Fibroblast of skin of scalp (primary cell): ENCODE data around the gene IKZF1.

ENCODE experiments used
- DNase-seq: peaks from one replicate; pipeline ENCODE4 v3.0.0-alpha.2; 2013

IKZF1 gene

DNA sequence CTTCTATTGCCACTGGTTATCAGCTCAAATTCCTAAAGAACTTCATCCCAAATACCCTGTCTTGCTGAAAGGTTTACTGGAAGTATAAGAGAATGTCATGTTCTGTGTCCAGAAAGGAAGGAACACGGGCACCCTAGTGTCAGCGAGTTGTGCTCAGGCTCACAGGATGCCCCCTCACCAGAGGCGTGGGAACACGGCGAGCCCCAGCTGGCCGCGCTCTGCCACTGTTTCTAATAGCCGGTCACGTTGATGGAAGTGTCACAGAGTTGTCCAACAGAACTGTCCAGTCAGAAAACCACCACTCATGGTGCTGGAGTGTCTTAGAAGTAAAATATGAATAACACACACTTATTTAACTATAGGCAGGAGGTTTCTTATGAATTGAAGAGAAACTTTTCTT lies 72.8 kb downstream of the IKZF1 start:
- DNase-seq: no peak

DNA sequence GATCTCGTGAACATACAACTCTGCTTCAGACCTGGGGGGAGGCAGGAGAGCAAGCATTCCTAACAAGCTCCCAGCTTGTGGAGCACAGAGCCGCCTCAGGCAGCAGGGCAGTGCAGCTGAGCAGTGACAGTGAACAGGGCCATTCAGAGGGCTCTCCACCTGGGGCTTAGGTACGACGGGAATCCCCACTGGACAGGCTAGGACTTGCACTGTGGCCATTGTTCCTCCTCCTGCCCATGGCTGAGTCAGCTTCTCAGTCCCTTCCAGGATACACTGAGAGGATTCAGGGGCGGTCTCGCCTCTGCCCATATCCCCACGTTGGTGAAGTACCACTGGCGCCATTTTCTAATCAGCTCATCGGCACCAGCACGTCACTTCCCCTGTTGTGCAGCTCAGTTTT lies 74.6 kb downstream of the IKZF1 start:
- no peak for DNase-seq

DNA sequence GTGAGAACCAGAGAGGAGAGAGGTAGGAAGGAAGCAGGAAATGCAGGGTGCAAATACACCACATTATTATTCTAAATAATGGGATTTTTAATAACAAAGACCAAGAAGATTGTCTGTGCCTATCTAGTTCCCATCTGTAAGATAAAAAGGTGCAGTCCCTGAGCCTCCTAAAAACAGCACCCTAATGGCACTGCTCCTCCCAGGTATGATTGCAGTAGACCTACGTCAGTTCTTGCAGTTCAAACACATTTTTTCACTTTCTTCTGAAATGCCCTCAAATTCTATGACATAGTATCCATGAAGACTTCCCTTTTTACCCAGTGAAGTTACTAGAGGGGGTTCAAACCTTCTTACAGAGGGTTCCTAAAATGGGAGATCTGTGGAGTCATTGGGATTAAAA lies 75.0 kb downstream of the IKZF1 start:
- DNase-seq: no peak

DNA sequence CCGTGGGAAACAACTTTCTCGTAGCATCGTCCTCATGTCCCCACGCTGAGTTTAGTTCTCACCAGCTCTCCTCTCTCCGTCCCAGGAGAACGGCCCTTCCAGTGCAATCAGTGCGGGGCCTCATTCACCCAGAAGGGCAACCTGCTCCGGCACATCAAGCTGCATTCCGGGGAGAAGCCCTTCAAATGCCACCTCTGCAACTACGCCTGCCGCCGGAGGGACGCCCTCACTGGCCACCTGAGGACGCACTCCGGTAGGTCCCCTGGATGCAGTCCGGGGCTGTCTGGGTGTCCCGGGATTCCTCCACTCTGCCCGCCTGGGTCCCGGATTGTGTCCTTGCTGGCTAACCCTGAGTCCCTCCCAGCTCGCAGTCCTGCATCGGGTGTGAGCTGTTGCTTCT lies 77.9 kb downstream of the IKZF1 start:
- DNase-seq: no peak

DNA sequence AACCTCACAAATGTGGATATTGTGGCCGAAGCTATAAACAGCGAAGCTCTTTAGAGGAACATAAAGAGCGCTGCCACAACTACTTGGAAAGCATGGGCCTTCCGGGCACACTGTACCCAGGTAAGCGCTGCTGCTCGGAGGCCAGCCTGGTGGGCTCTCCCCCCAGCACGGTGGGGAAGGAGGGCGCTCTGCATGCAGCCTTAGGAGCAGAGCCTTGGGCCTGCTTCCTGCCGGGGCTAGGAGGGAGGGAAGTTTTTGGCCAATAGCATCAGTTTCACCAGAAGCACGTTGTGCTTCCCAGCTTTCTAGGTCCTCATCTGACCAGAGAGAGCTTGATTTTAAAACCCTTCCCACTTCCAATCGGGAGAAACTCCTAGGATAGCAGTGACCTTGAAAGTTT lies 82.8 kb downstream of the IKZF1 start:
- no peak for DNase-seq

DNA sequence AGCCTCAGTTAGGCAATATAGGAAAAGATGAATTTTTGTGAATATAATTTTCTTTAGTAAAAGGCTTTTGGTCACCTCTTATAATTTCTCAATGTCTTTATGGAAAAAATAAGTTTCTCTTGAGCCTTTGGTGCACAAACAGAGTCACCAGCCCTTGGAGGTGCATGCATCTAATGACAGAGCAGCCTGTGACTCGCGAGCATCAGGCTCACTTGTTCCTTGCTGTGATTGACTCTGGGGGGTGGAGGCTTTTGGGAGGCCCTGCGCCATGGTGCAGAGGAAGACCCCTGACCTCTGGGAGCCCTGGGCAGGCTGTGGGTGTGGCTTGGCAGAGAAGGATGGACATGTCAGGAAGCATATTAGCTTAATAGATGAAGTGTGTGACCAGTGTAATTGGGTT lies 85.4 kb downstream of the IKZF1 start:
- no peak for DNase-seq

DNA sequence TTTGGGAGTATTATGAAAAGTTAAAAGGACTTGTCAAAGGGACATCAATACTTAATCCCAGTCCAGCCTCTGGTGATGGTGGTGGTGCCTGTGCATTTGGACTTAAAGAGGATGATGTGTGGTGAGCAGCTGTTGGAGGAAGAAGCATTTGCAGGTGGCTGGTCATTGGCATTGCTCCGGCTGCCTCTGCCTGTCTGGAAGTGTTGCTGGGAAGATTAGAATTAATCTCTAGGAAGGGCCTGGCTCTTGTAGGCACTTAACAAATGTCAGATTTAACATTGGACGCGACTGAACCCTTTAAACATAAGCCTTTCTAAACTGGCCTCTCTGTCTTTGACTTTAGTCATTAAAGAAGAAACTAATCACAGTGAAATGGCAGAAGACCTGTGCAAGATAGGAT lies 86.9 kb downstream of the IKZF1 start:
- no peak for DNase-seq

DNA sequence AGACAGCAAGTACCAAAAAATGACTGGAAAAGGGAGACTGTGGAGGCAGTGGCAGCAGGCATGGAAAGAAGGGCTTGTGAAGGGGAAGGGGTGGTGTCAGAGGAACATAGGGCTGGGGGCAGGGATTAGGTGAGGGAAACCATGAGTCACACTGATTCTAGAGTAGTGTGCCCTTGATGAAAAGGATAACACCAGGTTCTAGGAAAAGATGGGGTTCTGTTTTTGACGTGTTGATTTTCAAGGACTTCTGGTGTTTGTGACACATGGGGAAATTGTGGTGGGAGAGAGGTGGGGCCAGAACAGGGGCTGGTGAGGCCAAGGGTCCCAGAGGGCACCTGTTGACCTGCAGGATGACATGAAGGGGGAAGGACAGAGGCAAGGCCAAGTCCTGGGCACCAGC lies 88.6 kb downstream of the IKZF1 start:
- no peak for DNase-seq

DNA sequence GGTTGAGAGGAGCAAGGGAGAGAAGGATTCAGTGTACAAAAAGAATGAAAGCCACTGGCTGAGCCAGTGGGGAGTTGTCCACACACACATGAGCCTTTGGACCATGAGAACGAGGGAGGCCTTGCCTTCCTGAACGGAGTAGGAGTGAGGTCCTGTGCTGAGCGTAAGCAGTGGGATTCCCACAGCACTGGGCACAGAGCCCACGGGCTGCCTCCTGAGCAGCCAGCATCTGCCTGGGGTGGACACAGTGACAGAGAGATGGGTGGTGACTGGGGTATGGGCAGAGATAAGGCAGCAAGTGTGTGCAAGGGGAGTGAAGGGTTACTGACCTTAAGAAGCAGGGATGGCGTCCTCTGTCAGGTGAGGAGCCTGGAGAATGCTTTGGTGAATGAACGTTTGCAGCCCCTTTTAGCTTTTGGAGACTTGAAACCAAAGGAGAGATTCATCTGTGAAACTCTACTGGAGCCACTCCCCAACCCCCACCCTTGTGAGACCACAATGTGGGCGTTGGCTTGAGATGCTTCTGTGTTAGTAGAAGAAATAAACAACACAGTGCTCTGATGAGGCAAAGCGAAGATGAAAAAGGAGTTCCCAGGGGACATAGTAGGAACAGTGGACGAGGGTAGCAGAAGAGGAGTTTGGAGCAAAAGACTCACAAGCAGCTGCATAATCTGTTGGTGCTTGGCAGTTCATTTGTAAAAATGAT lies 89.2 kb downstream of the IKZF1 start:
- DNase-seq: no peak

DNA sequence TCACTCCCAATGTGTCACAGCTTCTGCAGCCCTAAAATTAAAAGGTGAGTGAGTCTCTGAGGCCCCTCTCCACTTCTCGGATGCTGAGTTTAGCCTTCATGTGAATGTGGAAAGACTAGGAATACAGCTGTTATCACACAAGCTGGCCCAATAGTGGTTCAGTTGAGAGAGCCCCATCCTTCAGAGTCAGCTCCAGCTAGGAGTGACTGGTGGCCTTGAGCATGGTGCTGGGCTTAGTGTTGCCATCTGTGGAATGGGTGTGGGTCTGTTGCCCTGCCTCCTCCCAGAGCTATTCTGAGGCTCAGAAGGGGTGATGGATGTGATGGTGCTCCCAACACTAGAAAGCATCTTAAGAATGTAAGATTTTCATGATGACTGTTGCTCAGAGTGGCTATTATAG lies 89.8 kb downstream of the IKZF1 start:
- no peak for DNase-seq

DNA sequence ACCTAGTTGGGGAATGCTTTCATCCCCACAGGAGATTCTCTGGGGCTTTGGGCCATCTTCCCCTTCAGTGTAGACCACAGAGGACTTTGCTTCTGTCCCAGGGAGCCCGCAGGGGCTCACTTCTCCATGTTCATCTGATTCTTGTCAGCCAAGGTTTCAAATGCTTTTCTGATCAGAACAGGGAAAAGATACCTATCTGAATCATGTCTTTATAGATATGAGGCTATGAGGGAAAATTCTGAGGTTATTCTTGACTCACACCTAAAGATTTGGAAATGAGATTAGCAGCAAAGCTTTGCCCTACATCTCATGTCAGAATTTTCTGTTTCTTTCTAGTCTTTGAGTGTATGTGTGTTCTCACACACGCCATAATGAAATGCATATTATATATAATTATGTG lies 92.3 kb downstream of the IKZF1 start:
- no peak for DNase-seq

DNA sequence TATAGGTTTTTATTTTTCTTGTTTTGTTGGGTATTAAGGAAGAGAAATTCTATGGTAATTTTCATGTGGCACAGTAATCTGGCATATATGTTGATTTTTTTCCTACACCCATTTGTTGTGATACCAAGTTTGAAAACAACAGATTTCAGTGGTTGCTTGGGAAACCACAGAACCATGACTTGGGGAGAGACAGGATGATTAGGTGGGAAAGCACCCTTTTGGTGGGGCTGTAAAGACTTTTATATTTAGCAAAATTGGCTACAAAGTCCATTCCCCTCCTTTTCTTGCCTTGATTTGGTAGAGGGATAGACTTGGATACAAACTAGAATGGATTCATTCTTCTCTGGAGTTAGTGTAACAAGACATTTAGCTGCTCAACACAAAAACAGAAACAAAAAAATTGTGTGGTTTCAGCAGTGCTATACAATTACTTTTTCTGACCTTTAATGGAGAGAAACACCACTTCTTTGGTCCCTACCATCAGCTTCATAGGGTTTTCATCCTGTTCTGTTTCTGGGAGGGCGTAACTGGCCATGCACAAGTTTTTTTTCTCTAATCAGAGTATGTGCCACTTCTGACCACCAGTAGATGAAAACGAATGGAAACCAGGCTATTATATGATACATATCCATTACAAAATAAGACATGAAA lies 92.9 kb downstream of the IKZF1 start:
- no peak for DNase-seq

DNA sequence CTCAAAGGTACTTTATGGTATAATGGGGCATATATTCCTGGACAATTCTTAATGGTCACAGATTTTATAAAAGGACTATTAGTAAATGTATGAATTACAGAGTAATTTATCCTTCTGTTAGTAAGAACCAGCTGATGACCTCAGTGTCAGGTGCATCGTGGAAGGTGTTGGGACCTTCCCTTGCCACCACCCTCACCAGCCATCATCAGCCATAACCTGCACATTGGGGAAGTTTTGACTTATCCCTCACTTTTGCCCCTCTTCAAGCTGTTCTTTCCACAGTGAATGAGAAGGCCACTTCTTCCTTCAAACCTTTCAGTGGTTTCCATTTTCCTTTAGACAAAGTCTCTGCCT lies 93.4 kb downstream of the IKZF1 start:
- DNase-seq: no peak

DNA sequence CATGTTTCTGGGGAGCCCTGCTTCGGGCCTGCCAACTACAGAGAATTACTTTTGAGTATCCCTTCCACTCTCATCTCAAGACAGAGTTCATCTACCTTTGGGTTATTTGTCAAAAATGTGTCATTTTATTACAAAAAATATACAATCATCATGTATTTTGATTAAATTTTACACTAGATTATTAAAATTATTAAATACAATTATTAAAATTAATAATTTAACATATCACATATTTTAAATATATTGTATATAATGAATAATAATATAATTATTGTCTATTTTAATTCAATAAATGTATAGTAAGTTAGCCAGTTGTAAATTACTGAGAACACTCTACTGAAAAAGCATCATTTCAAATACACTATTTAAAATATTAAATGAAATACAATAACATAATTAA lies 94.7 kb downstream of the IKZF1 start:
- no peak for DNase-seq

DNA sequence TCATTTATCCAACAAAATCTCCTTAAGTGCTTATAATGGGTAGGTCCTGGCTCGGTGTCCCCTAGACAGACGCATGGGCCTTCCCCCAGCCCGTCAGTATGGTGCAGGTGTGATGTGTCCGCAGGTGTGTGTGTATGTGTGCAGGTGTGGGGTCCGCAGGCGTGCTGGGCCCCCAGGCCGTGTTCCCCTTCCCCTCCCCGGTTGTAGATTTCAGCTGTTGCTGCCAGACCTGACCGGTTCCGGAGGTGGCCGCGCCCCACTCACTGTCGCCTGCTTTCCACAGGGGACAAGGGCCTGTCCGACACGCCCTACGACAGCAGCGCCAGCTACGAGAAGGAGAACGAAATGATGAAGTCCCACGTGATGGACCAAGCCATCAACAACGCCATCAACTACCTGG lies 95.1 kb downstream of the IKZF1 start:
- DNase-seq: no peak

DNA sequence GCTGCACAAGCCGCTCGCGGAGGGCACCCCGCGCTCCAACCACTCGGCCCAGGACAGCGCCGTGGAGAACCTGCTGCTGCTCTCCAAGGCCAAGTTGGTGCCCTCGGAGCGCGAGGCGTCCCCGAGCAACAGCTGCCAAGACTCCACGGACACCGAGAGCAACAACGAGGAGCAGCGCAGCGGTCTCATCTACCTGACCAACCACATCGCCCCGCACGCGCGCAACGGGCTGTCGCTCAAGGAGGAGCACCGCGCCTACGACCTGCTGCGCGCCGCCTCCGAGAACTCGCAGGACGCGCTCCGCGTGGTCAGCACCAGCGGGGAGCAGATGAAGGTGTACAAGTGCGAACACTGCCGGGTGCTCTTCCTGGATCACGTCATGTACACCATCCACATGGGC lies 95.6 kb downstream of the IKZF1 start:
- no peak for DNase-seq

DNA sequence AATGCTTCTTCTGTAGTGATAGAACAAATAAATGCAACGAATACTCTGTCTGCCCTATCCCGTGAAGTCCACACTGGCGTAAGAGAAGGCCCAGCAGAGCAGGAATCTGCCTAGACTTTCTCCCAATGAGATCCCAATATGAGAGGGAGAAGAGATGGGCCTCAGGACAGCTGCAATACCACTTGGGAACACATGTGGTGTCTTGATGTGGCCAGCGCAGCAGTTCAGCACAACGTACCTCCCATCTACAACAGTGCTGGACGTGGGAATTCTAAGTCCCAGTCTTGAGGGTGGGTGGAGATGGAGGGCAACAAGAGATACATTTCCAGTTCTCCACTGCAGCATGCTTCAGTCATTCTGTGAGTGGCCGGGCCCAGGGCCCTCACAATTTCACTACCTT lies 99.9 kb downstream of the IKZF1 start:
- no peak for DNase-seq

DNA sequence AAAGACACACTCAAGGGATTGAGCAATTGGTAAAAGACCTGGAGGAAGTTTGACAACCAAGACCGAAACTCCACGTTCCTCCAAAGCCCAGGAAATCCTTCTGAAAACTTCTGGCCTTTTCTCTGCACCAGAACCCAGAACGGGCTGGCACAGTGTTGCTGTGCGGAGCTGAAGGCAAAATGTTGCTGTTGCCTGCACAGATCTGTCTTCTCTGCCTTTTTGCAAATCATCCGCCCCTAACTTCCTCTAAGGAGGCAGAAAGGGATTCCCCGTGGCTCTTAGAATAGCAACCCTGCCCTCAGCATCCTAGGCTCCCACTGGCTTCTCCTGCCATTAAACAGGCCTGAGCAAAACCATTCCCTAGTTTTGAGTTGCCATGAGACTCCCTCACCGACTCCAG lies 100.7 kb downstream of the IKZF1 start:
- DNase-seq: no peak

DNA sequence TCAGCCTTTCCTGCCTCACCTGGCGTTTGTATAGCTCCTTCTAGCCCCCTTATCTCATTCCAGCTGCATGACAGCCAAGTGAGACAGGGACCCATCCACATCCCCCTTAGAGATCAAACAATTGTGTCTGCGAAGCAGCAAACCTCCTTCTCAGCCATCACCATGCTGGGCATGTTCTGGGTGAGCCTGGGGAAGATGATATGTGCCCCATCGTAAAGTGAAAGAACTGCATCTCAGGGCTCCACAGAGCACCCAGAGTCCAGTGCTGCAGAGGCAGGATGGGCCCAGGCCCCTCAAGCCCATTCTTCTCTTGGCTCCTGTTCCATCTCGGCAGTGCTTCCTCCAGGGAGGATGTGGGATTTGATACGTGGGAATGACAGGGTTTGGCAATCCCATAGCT lies 102.4 kb downstream of the IKZF1 start:
- no peak for DNase-seq

DNA sequence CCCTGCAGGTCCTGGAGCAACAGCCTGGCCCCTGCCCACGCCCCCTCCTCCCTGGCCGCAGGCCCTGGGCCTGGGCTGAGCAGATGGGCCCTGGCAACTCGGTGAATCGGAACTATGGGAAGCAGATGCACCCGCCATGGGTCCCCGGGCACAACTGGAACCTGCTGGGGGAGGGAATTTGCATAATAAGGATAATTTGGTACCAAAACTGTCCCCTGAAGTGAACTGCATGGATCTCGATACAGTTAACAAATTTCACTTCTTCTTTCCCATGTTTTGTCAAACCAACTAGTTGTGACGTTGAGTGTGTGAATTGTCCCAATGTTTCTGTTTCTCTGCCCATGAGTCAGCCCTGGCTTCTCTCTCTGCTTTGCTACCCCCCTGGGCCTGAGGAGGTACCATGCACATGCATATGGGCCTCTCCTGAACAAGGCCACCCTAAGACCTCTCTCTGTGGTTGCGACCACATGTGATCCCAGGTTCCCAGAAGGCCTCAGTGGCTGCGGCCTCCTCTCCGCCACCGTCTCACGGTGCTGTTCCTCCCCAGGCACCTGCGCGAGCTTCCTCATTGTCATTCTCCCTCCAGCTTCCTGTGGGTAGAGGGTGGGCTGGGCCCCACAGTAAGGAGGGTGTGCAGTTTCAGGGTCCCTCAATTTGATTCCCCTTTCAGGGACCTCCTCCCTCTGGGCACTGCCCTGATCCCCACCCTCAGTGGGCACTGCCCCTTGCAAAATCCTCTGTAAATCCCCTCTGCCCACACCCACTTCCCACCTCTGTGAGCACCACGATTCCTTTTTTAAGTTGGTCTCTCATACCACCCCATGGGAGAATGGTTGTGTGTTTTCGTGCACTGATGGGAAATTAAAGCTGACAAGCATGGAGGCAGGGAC lies 105.6 kb downstream of the IKZF1 start:
- DNase-seq: no peak

DNA sequence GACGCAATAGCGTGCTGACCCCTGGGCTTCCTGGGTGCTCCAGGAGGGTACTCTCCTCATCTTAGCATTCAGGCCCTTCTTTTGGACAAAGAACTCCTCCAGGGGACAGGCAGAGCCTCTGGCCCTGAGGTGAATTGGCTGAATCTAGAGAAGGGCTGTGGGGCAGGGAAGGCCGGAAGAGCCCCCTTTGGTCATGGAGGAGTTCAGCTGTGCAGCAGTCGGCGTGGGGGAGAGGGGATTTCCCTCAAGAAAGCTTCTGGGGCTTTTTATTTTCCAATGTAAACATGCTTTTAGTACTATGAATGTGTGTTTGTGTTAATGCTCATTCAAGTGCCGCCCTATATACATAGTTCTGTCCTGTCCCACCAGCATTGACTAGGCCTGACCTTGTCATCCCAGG lies 106.8 kb downstream of the IKZF1 start:
- no peak for DNase-seq

DNA sequence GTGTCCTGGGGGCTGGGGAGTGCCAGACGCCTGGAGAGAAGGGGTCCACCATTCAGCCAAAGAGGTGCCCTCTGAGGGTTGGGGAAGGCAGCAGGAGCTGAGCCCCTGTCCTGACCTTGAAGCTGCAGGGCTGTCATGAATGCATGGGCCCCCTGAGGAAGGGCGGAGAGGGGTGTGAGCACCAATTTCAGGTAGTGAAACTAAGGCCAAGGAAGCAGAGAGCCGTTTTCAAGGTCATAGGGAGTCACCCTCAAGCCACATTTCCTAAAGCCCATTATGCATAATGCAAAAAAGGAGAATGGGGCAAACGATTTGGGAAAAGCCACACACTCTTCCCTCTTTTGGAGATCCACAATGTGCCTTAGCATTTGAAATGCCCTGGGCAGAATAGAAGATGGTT lies 108.5 kb downstream of the IKZF1 start:
- no peak for DNase-seq

DNA sequence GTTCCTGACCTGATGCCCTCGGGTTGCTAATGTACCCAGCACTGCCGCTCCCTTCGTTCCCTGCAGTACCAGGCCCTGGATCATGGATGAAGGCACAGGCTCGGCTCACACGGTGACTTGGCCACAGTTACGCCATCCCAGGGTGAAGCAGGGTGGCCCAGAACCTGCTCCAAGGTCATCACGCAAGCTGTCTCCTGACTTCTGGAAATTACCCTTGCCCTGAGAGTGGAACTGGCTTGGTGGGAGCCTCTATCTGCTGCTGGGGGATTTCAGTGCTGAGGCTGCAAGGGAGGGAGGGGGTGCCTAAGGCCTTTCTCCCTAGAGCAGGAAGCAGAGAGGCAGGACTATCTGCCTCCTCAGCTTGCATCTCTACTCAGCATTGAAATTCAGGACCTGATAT lies 109.0 kb downstream of the IKZF1 start:
- DNase-seq: no peak

DNA sequence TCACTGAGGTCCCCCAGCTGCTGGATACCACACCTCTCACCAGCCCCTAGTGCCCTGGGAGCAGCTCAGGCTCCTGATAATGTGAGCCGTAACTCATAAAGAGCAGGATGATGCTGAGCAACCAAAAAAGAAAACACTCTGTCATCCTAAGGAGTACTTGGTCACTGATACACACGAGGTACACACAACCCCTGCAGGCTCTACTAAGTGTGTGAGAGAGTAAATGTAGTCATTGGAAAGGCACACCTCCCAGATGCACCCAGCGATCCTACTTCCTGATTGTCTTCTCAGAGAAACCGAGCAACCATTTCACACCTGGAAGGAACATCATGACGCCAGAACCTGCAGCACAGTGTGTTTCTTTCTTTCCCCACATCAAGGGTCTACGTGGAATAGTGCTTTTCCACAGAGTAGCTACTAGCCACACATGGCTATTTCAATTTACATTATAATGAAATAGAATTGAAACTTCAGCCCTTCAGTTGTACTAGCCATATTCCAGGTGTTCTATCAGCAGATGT lies 111.4 kb downstream of the IKZF1 start:
- DNase-seq: no peak
